ENCODE measurements around the gene PRR22.
"Not testable (repeated sequence)": the region's sequence is repeated elsewhere in the genome, so short reads cannot be mapped to it uniquely, and the experiment has no call there.

The PRR22 gene

GRCh38 chr19:5749505-5749904 is 35.0 kb downstream of the PRR22 start:
- DNase-seq: no peak

GRCh38 chr19:5748920-5749319 is 35.6 kb downstream of the PRR22 start:
- DNase-seq: not testable (repeated sequence)

GRCh38 chr19:5744999-5745398 is 39.5 kb downstream of the PRR22 start:
- DNase-seq: not testable (repeated sequence)

GRCh38 chr19:5743630-5744029 is 40.9 kb downstream of the PRR22 start:
- DNase-seq: no peak

- DNase-seq: no peak
Observed at GRCh38 chr19:5742051-5742450, 42.5 kb downstream of the PRR22 start.

- DNase-seq: no peak
Observed at GRCh38 chr19:5738423-5738822, 46.1 kb downstream of the PRR22 start.

- DNase-seq: not testable (repeated sequence)
Observed at GRCh38 chr19:5733172-5733571, 51.4 kb downstream of the PRR22 start.
